Sciatic nerve (tissue), 2 donors: ENCODE results near the gene DUSP10. TPM values are rescaled to one million over a fixed set of nuclear protein-coding genes. Genes with fewer than 3 reads are reported as not detected.

Experiments
- ATAC-seq: fragments of 200-7000 bp; cut with Tn5 transposase; one replicate; pipeline ENCODE4 v1.9.1; 2020; ENCODE audit warnings: mild to moderate bottlenecking, moderate library complexity
- DNase-seq: peaks from one replicate; pipeline ENCODE4 v3.0.0-alpha.2; 2020; ENCODE audit warnings: low spot score
- intact Hi-C: fragments of 100-400 bp; cut with DNase I; formaldehyde crosslinking; loops from one replicate; pipeline ENCODE4 v1.14.2; 2022
- total RNA-seq: library from RNA; stranded (reverse); fragmentation: NEBNext Ultra II Directional; extraction: Animal tissue kit (Norgen Biotek cat#: 25700); gene quantifications from one replicate; pipeline ENCODE4 v1.2.1, GENCODE V29; 2021
- donor health status: DM: no; HTN: no; CAD: no.
- donor health status: DM: no; HTN: no; CAD: no.

Gene DUSP10
- total RNA-seq, 1 donor from 2014 or later: 4.7 TPM

GRCh38 chr1:221739018-221739676 is 2.7 kb downstream of the DUSP10 start:
- ATAC-seq (no peak), DNase-seq (no peak)
- intact Hi-C loops: no loop called here

GRCh38 chr1:221736714-221737113 is 5.2 kb downstream of the DUSP10 start:
- DNase-seq (no peak), ATAC-seq (no peak)
- intact Hi-C loops: no loop called here

- intact Hi-C loops: no loop called here
- no peak for ATAC-seq
These were observed 5.9 kb downstream of the DUSP10 start for GRCh38 chr1:221735999-221736398.

GRCh38 chr1:221734187-221734586 is 7.7 kb downstream of the DUSP10 start:
- DNase-seq (no peak), ATAC-seq (no peak)
- intact Hi-C loops: no loop called here

More at GRCh38 chr1:221735999-221736398, 5.9 kb downstream of the DUSP10 start:
- DNase-seq: no peak

GRCh38 chr1:221732052-221732451 is 9.8 kb downstream of the DUSP10 start:
- no peak for DNase-seq
- intact Hi-C loops: no loop called here
- no peak for ATAC-seq

GRCh38 chr1:221729771-221730330 is 12.0 kb downstream of the DUSP10 start:
- ATAC-seq (no peak), DNase-seq (no peak)
- intact Hi-C loops: no loop called here

GRCh38 chr1:221728037-221728505 is 13.8 kb downstream of the DUSP10 start:
- intact Hi-C loops: no loop called here
- ATAC-seq (no peak), DNase-seq (no peak)

GRCh38 chr1:221727146-221728036 is 14.5 kb downstream of the DUSP10 start:
- intact Hi-C loops: no loop called here
- no peak for ATAC-seq
- DNase-seq: no peak

- DNase-seq (no peak), ATAC-seq (peak; percentile 50)
- intact Hi-C loops: no loop called here
These were observed 15.9 kb downstream of the DUSP10 start for GRCh38 chr1:221725735-221726672.

- intact Hi-C loops: no loop called here
- DNase-seq: no peak
- peak; percentile 66 for ATAC-seq
These were observed 16.8 kb downstream of the DUSP10 start for GRCh38 chr1:221724931-221725605.

- DNase-seq (no peak), ATAC-seq (no peak)
- intact Hi-C loops: no loop called here
These were observed 18.0 kb downstream of the DUSP10 start for GRCh38 chr1:221723848-221724236.

- intact Hi-C loops: no loop called here
- DNase-seq (no peak), ATAC-seq (no peak)
These were observed 18.7 kb downstream of the DUSP10 start for GRCh38 chr1:221723018-221723847.

- no peak for ATAC-seq
- DNase-seq: no peak
- intact Hi-C loops: no loop called here
These were observed 19.5 kb downstream of the DUSP10 start for GRCh38 chr1:221722254-221723017.

- intact Hi-C loops: no loop called here
- no peak for DNase-seq
- ATAC-seq: no peak
These were observed 21.3 kb downstream of the DUSP10 start for GRCh38 chr1:221720545-221720944.

- ATAC-seq (no peak), DNase-seq (no peak)
- intact Hi-C loops: no loop called here
These were observed 21.9 kb downstream of the DUSP10 start for GRCh38 chr1:221719987-221720386.

- intact Hi-C loops: no loop called here
- no peak for DNase-seq
- no peak for ATAC-seq
These were observed 22.7 kb downstream of the DUSP10 start for GRCh38 chr1:221719278-221719597.
